Measurements from ENCODE around the gene EIF3A. TPM values are rescaled to one million over a fixed set of nuclear protein-coding genes. Genes with fewer than 3 reads are reported as not detected.

EIF3A gene
- total and polyA plus RNA-seq, 9 of the 15 experiments (the other 6 are each of a cell fraction or from before 2014, with no cell fraction given), result 19.6 to 163 (median 102) TPM

GRCh38 chr10:119031496-119032059, 49.0 kb downstream of the EIF3A start (continued):
- TF ChIP-seq ZBTB11 (CRISPR knock-in tag; IDR thresholded peaks at IDR 0.05) (no peak), SRSF3 (IDR thresholded peaks at IDR 0.05; ENCODE audit: insufficient read depth, low read length) (no peak), ZBTB49 (CRISPR knock-in tag; IDR thresholded peaks at IDR 0.05; ENCODE audit: borderline replicate concordance) (no peak), CTCF (IDR thresholded peaks at IDR 0.05 in 2 of 3, conservative IDR thresholded peaks at IDR 0.05 in 1 of 3; ENCODE audit: insufficient read depth in 2 of 3, low read depth in 1 of 3, low read length in 3 of 3) (no peak), MXD1 (CRISPR knock-in tag; IDR thresholded peaks at IDR 0.05; ENCODE audit: borderline replicate concordance, poor library complexity, severe bottlenecking) (no peak), ZNF217 (CRISPR knock-in tag; IDR thresholded peaks at IDR 0.05) (no peak), TBP (optimal IDR thresholded peaks at IDR 0.05; ENCODE audit: low read depth, low read length) (no peak), NEUROD1 (IDR thresholded peaks at IDR 0.05; ENCODE audit: borderline replicate concordance, low read depth, low read length, partially characterized antibody) (no peak), DDX20 (tag; IDR thresholded peaks at IDR 0.05; ENCODE audit: low read depth) (no peak), HMG20A (CRISPR knock-in tag; conservative IDR thresholded peaks at IDR 0.05) (no peak)

All from K562 (cell line).